Neural progenitor cell (in vitro differentiated cells): ENCODE measurements around the gene STK38L. TPM values are rescaled to one million over a fixed set of nuclear protein-coding genes. Genes with fewer than 3 reads are reported as not detected.

ENCODE experiments used
- DNase-seq: peaks from one replicate; pipeline ENCODE4 v3.0.0-alpha.2; 2016; ENCODE audit warnings: low spot score
- H2AFZ ChIP-seq: fragments of 200-600 bp; sonication (generic); replicated peaks from 2 replicates; pipeline ENCODE4 v1.6.1; 2016; ENCODE audit warnings: antibody characterized with exemption
- H3F3A ChIP-seq: fragments of 200-600 bp; sonication (generic); 2 replicates; pipeline ENCODE4 v1.6.1; 2016; ENCODE audit warnings: antibody characterized with exemption, low read depth
- H3K27ac ChIP-seq: fragments of 200-600 bp; sonication (generic); 2 replicates; pipeline ENCODE4 v1.5.1; 2016; ENCODE audit warnings: mild to moderate bottlenecking
- H3K27me3 ChIP-seq: fragments of 200-600 bp; sonication (generic); 2 replicates; pipeline ENCODE4 v1.6.1; 2016; ENCODE audit warnings: mild to moderate bottlenecking, moderate library complexity
- H3K36me3 ChIP-seq: fragments of 200-600 bp; sonication (generic); 2 replicates; pipeline ENCODE4 v1.5.1; 2016
- H3K4me1 ChIP-seq: fragments of 200-600 bp; sonication (generic); 2 replicates; pipeline ENCODE4 v1.6.1; 2016; ENCODE audit warnings: mixed run types
- H3K4me2 ChIP-seq: fragments of 200-600 bp; sonication (generic); 2 replicates; pipeline ENCODE4 v1.6.1; 2016
- H3K4me3 ChIP-seq: fragments of 200-600 bp; sonication (generic); 2 replicates; pipeline ENCODE4 v1.5.1; 2016
- H3K79me2 ChIP-seq: fragments of 200-600 bp; sonication (generic); 2 replicates; pipeline ENCODE4 v1.6.1; 2016; ENCODE audit warnings: low read depth
- H3K9ac ChIP-seq: fragments of 200-600 bp; sonication (generic); 2 replicates; pipeline ENCODE4 v1.6.1; 2016
- H3K9me3 ChIP-seq: fragments of 200-600 bp; sonication (generic); 2 replicates; pipeline ENCODE4 v1.5.1; 2016; ENCODE audit warnings: low read depth
- H4K20me1 ChIP-seq: fragments of 200-600 bp; sonication (generic); 2 replicates; pipeline ENCODE4 v1.6.1; 2016; ENCODE audit warnings: low read depth
- H3K27ac Mint-ChIP-seq: 3 replicates; pipeline ENCODE4 v1.8.0; 2021; ENCODE audit warnings: mixed read lengths
- H3K27me3 Mint-ChIP-seq: 2 replicates; pipeline ENCODE4 v1.8.0; 2022; ENCODE audit warnings: low read depth, mild to moderate bottlenecking, inconsistent platforms, moderate library complexity, mixed read lengths; ENCODE audit not compliant: insufficient read depth
- H3K36me3 Mint-ChIP-seq: 3 replicates; pipeline ENCODE4 v1.8.0; 2021; ENCODE audit warnings: mixed read lengths
- H3K4me1 Mint-ChIP-seq: 3 replicates; pipeline ENCODE4 v1.8.0; 2021; ENCODE audit warnings: mixed read lengths
- H3K4me3 Mint-ChIP-seq: 3 replicates; pipeline ENCODE4 v1.8.0; 2021; ENCODE audit warnings: mild to moderate bottlenecking, moderate library complexity, mixed read lengths
- H3K9me3 Mint-ChIP-seq: 3 replicates; pipeline ENCODE4 v1.8.0; 2020; ENCODE audit warnings: mixed read lengths
- CTCF ChIP-seq: fragments of 200-600 bp; sonication (generic); IDR thresholded peaks from 2 replicates; pipeline ENCODE4 v1.5.1; 2017; ENCODE audit warnings: antibody characterized with exemption, mild to moderate bottlenecking
- EZH2 ChIP-seq: fragments of 200-600 bp; sonication (generic); IDR thresholded peaks from 2 replicates; pipeline ENCODE4 v1.6.1; 2017; ENCODE audit warnings: antibody characterized with exemption, mild to moderate bottlenecking, moderate library complexity
- EZH2phosphoT487 ChIP-seq: fragments of 200-600 bp; sonication (generic); IDR thresholded peaks from 2 replicates; pipeline ENCODE4 v1.6.1; 2017; ENCODE audit warnings: antibody characterized with exemption
- total RNA-seq: library from RNA; depleted of rRNA; stranded (reverse); fragments of >200 nt; gene quantifications from 2 replicates; pipeline ENCODE4 v1.2.3, GENCODE V29; 2015; ENCODE audit warnings: low replicate concordance

The STK38L gene
- total RNA-seq, 1 donor from 2014 or later, result 62.6 TPM

- H3K36me3 Mint-ChIP-seq, result no peaks in the 10 kb centered on the region
- Histone ChIP-seq H3K4me1 (peaks cover 2% of the 10 kb centered on the region), H3K36me3 (no peaks in the 10 kb centered on the region), H4K20me1 (no peaks in the 10 kb centered on the region), H3F3A (no peaks in the 10 kb centered on the region), H3K4me2 (no peak overlapping the region), H3K27ac (no peak overlapping the region), H3K27me3 (no peaks in the 10 kb centered on the region), H3K4me3 (no peak overlapping the region), H3K79me2 (no peaks in the 10 kb centered on the region), H2AFZ (no peak overlapping the region), H3K9me3 (no peaks in the 10 kb centered on the region), H3K9ac (no peak overlapping the region)
- no peak overlapping the region for H3K4me3 Mint-ChIP-seq
- H3K27me3 Mint-ChIP-seq, result no peaks in the 10 kb centered on the region
- H3K27ac Mint-ChIP-seq, result no peak overlapping the region
- H3K4me1 Mint-ChIP-seq, result peaks cover 2% of the 10 kb centered on the region
- DNase-seq, result no peak
- TF ChIP-seq EZH2phosphoT487 (no peak), CTCF (no peak), EZH2 (no peak)
- H3K9me3 Mint-ChIP-seq, result peaks cover 4% of the 10 kb centered on the region
Measured at GRCh38 chr12:27220988-27221345, 23.1 kb upstream of the STK38L start.

GRCh38 chr12:27221625-27222387 is 22.3 kb upstream of the STK38L start:
- TF ChIP-seq EZH2phosphoT487 (no peak), CTCF (no peak), EZH2 (no peak)
- H3K4me2 ChIP-seq, result no peak overlapping the region

GRCh38 chr12:27226407-27226929 is 17.6 kb upstream of the STK38L start:
- H3K9me3 Mint-ChIP-seq, result peaks cover 4% of the 10 kb centered on the region
- H3K4me1 Mint-ChIP-seq, result peaks cover 18% of the 10 kb centered on the region
- H3K4me2 ChIP-seq, result peak overlapping the region; percentile 28
- H3F3A ChIP-seq, result no peaks in the 10 kb centered on the region
- DNase-seq, result peak; percentile 47
- peak overlapping the region; percentile 70 for H2AFZ ChIP-seq
- no peaks in the 10 kb centered on the region for H3K27me3 ChIP-seq
- no peaks in the 10 kb centered on the region for H4K20me1 ChIP-seq
- H3K27me3 Mint-ChIP-seq, result no peaks in the 10 kb centered on the region
- H3K36me3 ChIP-seq, result no peaks in the 10 kb centered on the region
- no peak overlapping the region for H3K4me3 ChIP-seq
- TF ChIP-seq CTCF (no peak), EZH2phosphoT487 (no peak), EZH2 (no peak)
- no peak overlapping the region for H3K4me3 Mint-ChIP-seq
- peak overlapping the region; percentile 84 for H3K27ac Mint-ChIP-seq
- H3K36me3 Mint-ChIP-seq, result no peaks in the 10 kb centered on the region
- H3K79me2 ChIP-seq, result no peaks in the 10 kb centered on the region
- H3K9me3 ChIP-seq, result no peaks in the 10 kb centered on the region
- no peak overlapping the region for H3K27ac ChIP-seq
- H3K4me1 ChIP-seq, result peaks cover 10% of the 10 kb centered on the region
- no peak overlapping the region for H3K9ac ChIP-seq

More at GRCh38 chr12:27221625-27222387, 22.3 kb upstream of the STK38L start:
- peaks cover 4% of the 10 kb centered on the region for H3K9me3 Mint-ChIP-seq
- H3K4me1 ChIP-seq, result peaks cover 10% of the 10 kb centered on the region
- H4K20me1 ChIP-seq, result no peaks in the 10 kb centered on the region
- H3K9me3 ChIP-seq, result no peaks in the 10 kb centered on the region
- H2AFZ ChIP-seq, result no peak overlapping the region
- no peaks in the 10 kb centered on the region for H3K27me3 Mint-ChIP-seq
- no peaks in the 10 kb centered on the region for H3K36me3 ChIP-seq
- H3K27me3 ChIP-seq, result no peaks in the 10 kb centered on the region
- no peak overlapping the region for H3K4me3 ChIP-seq
- H3K27ac Mint-ChIP-seq, result no peak overlapping the region
- H3K79me2 ChIP-seq, result no peaks in the 10 kb centered on the region
- no peak overlapping the region for H3K4me3 Mint-ChIP-seq
- no peaks in the 10 kb centered on the region for H3F3A ChIP-seq
- H3K36me3 Mint-ChIP-seq, result no peaks in the 10 kb centered on the region
- no peak for DNase-seq
- no peak overlapping the region for H3K27ac ChIP-seq
- no peak overlapping the region for H3K9ac ChIP-seq
- H3K4me1 Mint-ChIP-seq, result peaks cover 11% of the 10 kb centered on the region
